ENCODE data around the gene GSTP1. TPM values are rescaled to one million over a fixed set of nuclear protein-coding genes. Genes with fewer than 3 reads are reported as not detected.

The GSTP1 gene
- total RNA-seq, 1 donor from 2014 or later, result 436 TPM

DNA sequence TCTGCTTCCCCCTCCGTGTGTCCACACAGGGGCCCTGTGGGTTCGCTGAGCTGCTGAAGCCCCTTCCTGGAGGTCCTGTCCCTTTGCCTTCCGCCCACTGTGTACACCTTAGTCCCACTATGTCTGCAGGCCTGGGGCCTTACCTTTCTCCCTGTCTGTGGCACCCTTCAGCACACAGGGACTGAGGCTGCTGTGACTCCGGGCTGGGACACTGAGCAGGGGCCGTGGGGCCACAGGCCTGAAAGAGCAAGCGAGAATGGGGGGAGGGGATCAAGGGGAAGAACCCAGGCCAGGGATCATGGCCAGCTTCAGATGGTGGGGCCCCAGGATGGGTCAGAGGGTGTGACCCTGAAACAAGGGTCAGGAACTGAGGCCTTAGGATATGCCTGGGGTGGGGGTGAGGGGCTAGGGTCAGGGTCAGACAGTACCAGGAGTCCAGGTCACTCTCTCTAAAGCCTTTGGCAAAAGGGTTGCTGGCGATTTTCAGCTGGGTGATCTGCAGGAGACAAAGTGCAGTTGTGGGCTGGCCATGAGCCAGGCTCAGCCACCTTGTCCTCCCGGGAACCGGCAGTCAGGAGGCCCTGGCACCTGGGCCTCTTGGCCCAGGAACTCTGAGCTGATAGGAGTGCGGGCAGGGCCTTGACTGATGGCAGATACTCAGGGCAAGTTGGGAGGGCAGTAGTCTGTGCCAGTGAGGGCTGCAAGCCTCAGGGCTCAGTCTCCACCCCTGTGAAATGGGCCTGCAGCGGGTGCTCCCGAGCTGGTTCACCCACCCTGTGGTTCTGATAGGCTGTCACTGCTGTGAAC is 48.8 kb downstream of the GSTP1 start:
- peaks cover 14% of the 10 kb centered on the region for H3K4me1 Mint-ChIP-seq
- Histone ChIP-seq H3K4me2 (no peak overlapping the region), H3K9me3 (ENCODE audit: low read depth) (no peaks in the 10 kb centered on the region), H3K79me2 (ENCODE audit: low read depth) (no peaks in the 10 kb centered on the region), H3K36me3 (no peaks in the 10 kb centered on the region), H3K4me3 (no peak overlapping the region), H2AFZ (replicated peaks) (no peak overlapping the region), H3K9ac (no peak overlapping the region), H3K27ac (no peak overlapping the region), H3K4me1 (peaks cover 8% of the 10 kb centered on the region), H3F3A (ENCODE audit: low read depth) (peaks cover 35% of the 10 kb centered on the region), H4K20me1 (ENCODE audit: low read depth) (no peaks in the 10 kb centered on the region), H3K27me3 (no peaks in the 10 kb centered on the region)
- peak overlapping the region; percentile 64 for H3K27ac Mint-ChIP-seq
- TF ChIP-seq, protein P1, sequence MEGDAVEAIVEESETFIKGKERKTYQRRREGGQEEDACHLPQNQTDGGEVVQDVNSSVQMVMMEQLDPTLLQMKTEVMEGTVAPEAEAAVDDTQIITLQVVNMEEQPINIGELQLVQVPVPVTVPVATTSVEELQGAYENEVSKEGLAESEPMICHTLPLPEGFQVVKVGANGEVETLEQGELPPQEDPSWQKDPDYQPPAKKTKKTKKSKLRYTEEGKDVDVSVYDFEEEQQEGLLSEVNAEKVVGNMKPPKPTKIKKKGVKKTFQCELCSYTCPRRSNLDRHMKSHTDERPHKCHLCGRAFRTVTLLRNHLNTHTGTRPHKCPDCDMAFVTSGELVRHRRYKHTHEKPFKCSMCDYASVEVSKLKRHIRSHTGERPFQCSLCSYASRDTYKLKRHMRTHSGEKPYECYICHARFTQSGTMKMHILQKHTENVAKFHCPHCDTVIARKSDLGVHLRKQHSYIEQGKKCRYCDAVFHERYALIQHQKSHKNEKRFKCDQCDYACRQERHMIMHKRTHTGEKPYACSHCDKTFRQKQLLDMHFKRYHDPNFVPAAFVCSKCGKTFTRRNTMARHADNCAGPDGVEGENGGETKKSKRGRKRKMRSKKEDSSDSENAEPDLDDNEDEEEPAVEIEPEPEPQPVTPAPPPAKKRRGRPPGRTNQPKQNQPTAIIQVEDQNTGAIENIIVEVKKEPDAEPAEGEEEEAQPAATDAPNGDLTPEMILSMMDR (IDR thresholded peaks at IDR 0.05), result no peak
- TF ChIP-seq EZH2 (IDR thresholded peaks at IDR 0.05), result no peak
- no peaks in the 10 kb centered on the region for H3K9me3 Mint-ChIP-seq
- peaks cover under 1% of the 10 kb centered on the region for H3K36me3 Mint-ChIP-seq
- H3K4me3 Mint-ChIP-seq, result peak overlapping the region; percentile 44
- no peak for DNase-seq (ENCODE audit: low spot score)
- peaks cover 5% of the 10 kb centered on the region for H3K27me3 Mint-ChIP-seq (ENCODE audit: insufficient read depth, low read depth)

DNA sequence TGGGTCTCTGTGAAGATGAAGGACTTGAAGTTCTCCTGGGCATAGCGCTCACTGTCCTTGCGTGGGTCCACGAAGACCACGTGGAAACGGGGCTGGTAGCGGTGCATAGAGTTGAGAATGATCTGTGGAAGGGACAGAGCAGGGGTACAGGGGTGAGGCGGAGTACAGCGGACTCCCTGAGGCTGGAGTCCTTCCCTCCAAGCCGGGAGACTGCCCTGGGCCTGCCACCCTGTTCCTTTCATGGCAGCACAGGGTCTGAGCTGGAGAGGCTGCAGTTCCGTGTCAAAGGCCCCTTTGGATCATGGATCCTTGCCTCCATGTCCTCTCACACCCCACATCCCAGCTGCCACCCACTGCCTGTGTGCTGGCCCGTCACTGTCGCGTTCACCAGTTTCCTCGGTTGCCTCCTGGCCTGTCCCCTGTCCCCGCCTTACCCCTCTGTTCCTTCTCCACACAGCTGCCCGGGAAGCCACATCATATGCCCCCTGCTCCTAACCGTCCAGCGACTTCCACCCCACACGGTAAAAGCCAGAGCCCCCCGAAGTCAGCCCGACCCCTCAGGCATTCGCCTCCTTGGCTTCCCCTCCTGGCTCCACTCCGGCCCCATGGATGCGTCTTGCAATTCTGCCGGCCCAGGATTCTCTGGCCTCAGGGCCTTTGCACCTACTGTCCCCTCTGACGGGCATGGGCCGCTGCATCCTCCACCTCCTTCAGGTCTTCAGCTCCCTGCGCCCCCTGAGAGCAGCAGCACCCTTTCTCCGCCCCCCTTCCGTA is 49.6 kb downstream of the GSTP1 start:
- Histone ChIP-seq H3K4me1 (peaks cover 8% of the 10 kb centered on the region), H4K20me1 (ENCODE audit: low read depth) (no peaks in the 10 kb centered on the region), H2AFZ (replicated peaks) (no peak overlapping the region), H3F3A (ENCODE audit: low read depth) (peaks cover 27% of the 10 kb centered on the region), H3K27ac (no peak overlapping the region), H3K4me3 (no peak overlapping the region), H3K36me3 (no peaks in the 10 kb centered on the region), H3K79me2 (ENCODE audit: low read depth) (no peaks in the 10 kb centered on the region), H3K9ac (no peak overlapping the region), H3K27me3 (no peaks in the 10 kb centered on the region), H3K9me3 (ENCODE audit: low read depth) (no peaks in the 10 kb centered on the region), H3K4me2 (no peak overlapping the region)
- Mint-ChIP-seq H3K27me3 (ENCODE audit: insufficient read depth, low read depth) (peaks cover 6% of the 10 kb centered on the region), H3K9me3 (peaks cover under 1% of the 10 kb centered on the region), H3K27ac (no peak overlapping the region), H3K4me3 (no peak overlapping the region), H3K4me1 (peaks cover 14% of the 10 kb centered on the region), H3K36me3 (no peaks in the 10 kb centered on the region)
- no peak for DNase-seq (ENCODE audit: low spot score)
- TF ChIP-seq EZH2 (IDR thresholded peaks at IDR 0.05), result no peak
- TF ChIP-seq EZH2phosphoT487 (IDR thresholded peaks at IDR 0.05), result no peak
- TF ChIP-seq, protein P1 (IDR thresholded peaks at IDR 0.05), result no peak

DNA sequence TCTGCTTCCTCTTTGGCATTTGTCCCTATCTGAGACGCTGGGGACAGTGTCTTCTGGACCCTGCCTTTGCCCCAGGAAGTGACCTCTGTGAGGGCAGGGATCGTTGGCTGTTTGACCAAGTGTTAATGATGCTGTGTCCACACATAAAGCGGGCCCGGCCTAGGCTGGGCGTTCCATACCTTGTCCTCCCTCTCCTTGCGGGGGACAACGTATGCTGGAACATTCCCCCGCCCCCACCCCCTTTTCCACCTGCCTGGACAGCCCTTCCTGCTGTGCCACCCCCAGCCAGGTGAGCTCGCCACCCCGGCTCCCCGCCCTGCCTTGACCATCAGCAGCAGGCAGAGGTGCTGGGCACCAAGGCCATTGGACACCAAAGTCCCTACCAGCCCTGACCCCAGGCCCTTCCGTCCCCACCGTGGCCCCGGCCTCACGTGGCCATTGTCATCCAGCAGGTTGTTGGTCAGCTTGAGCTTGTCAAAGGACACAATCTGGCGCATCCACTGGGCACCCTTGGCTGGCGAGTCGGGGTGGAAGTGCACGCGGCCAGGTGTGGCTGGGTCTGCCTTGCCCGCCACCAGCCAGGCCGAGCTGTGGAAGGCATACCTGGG is 50.2 kb downstream of the GSTP1 start:
- H3K9me3 ChIP-seq (ENCODE audit: low read depth), result no peaks in the 10 kb centered on the region
- DNase-seq (ENCODE audit: low spot score), result no peak
- H3K36me3 ChIP-seq, result no peaks in the 10 kb centered on the region
- H3K4me1 Mint-ChIP-seq, result peaks cover 14% of the 10 kb centered on the region
- H4K20me1 ChIP-seq (ENCODE audit: low read depth), result no peaks in the 10 kb centered on the region
- H3F3A ChIP-seq (ENCODE audit: low read depth), result peaks cover 20% of the 10 kb centered on the region
- H3K4me3 ChIP-seq, result no peak overlapping the region
- H3K27me3 ChIP-seq, result peaks cover 2% of the 10 kb centered on the region
- H2AFZ ChIP-seq (replicated peaks), result no peak overlapping the region
- no peaks in the 10 kb centered on the region for H3K36me3 Mint-ChIP-seq
- TF ChIP-seq EZH2 (IDR thresholded peaks at IDR 0.05) (no peak), EZH2phosphoT487 (IDR thresholded peaks at IDR 0.05) (no peak)
- TF ChIP-seq, protein P1 (IDR thresholded peaks at IDR 0.05), result no peak
- no peak overlapping the region for H3K27ac Mint-ChIP-seq
- H3K4me1 ChIP-seq, result peaks cover 8% of the 10 kb centered on the region
- peaks cover 2% of the 10 kb centered on the region for H3K9me3 Mint-ChIP-seq
- peaks cover 6% of the 10 kb centered on the region for H3K27me3 Mint-ChIP-seq (ENCODE audit: insufficient read depth, low read depth)
- H3K27ac ChIP-seq, result no peak overlapping the region
- H3K79me2 ChIP-seq (ENCODE audit: low read depth), result no peaks in the 10 kb centered on the region
- H3K4me3 Mint-ChIP-seq, result no peak overlapping the region
- no peak overlapping the region for H3K9ac ChIP-seq
- no peak overlapping the region for H3K4me2 ChIP-seq

Measured in neural progenitor cell (in vitro differentiated cells).